Suppressor macrophage (primary cell): ENCODE data around the gene RIPPLY3.

Source experiments
- DNase-seq, 4 experiments: peaks; one replicate each; pipeline ENCODE4 v3.0.0-alpha.2; 2020 to 2022
- total RNA-seq, 17 experiments: gene quantifications; one replicate each; lab custom pipeline; 2026; ENCODE audit warnings: mixed read lengths in 6 of 17, inconsistent platforms in 3 of 17; lab: John Stamatoyannopoulos, UW

Gene RIPPLY3, protein sequence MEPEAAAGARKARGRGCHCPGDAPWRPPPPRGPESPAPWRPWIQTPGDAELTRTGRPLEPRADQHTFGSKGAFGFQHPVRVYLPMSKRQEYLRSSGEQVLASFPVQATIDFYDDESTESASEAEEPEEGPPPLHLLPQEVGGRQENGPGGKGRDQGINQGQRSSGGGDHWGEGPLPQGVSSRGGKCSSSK
- total RNA-seq: 0 to 1.4 (median 0) reads per million in 17 experiments

DNA sequence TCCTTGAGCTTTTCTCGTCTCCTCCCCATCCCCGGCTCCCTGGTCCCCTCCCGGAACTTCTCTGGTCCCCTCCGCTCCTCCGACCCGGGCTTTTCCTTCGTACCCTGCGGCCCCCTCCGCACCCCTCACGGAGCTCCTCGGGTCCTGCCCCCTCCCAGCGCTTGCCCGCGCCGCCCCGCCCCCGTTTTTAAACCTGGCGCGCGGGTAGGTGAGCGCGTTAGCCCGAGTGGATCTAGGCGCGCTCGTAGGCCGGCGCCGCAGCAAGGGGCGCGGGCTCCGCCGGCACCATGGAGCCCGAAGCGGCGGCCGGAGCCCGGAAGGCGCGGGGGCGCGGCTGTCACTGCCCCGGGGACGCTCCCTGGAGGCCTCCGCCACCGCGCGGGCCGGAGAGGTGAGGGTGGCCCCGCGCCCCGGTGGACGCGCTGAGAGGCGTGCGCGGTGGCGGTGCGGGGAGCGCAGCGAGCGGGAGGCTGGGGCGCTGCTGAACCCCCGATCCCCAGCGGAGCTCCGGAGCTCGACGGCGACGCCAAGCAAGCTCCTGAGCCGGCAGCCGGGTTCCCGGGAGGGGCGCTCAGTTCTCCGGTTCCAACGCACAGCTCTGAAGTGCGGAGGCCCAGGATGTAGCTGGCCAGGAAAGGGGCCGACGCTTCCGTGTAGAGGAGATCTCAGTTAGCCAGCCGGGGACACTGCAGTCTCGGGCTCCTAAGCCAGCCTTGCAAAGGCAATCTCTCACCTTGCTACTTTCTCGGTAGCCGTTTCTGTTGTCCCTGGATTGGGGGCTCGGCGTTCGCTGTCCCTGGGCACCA, at the start of gene RIPPLY3:
Gene RIPPLY3 (plus strand): TSS at position 217 of the 806 bp plus-strand sequence. CDS start 71 bp downstream, at position 288.
- peak in 2 of 4 experiments; percentile 12 to 29 for DNase-seq

DNA sequence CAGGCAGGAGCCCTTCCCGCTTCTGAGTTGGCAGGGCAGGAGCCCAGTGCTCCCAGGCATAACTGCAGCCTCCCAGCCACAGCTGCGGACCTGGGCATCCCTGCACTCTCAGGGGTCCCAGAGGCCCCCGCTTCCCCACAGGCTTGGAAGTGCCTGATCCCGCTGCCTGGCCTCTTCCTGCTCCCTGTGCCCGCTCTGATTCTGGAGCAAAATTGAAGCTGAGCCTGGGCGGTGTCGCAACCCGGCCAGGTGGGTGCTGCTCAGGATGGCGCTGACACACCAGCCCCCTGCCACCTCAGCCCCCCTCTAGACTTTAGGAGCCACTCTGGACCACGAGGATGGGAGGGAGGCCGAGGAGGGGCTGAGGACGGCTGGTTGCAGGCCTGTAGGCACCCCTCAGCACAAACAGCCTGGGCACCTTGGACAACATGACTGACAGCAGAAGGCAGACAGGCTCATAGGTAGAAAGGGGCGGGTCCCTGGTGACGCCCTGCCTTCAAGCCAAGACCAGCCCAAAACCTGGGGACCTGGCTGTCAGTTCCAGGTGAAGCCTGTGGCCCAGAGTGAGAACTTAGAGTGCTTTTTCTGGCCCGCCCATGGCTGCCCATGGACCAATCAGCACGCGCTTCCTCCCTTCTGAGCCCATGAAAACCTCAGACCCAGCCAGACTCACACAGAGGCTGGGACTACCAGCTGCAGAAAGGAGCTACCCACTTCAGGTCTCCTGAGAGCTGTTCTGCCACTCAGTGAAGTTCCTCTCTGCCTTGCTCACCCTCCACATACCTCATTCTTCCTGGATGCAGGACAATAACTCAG, 47.3 kb upstream of the RIPPLY3 start:
- DNase-seq: no peak

DNA sequence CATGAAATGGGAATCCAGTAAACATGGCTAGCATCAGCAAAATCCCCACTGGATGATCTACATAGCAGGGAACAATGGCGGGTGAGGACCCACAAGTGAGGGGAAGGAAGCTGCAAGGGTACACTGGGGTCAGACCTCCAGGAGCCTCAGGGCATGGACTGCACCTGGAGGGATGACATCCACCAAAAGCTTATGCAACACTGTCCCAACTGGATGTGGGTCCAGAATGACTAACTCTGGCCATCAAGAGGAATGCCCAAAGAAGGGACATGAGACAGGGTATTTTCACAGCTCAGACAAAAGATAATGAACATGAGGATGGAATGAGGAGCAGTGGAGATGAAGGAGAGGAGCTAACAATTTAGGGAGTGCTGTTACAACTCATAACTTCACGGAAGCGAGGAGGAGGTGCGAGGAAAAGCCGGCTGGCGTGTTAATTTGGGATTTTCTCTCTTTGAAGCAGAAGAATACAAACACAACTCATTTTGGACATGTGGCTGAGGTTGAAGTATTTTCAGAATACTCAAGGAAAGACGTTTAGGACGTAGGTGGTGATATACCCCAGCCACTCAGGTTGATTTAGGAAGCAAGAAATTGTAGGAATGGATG, 45.7 kb upstream of the RIPPLY3 start:
- DNase-seq: no peak

DNA sequence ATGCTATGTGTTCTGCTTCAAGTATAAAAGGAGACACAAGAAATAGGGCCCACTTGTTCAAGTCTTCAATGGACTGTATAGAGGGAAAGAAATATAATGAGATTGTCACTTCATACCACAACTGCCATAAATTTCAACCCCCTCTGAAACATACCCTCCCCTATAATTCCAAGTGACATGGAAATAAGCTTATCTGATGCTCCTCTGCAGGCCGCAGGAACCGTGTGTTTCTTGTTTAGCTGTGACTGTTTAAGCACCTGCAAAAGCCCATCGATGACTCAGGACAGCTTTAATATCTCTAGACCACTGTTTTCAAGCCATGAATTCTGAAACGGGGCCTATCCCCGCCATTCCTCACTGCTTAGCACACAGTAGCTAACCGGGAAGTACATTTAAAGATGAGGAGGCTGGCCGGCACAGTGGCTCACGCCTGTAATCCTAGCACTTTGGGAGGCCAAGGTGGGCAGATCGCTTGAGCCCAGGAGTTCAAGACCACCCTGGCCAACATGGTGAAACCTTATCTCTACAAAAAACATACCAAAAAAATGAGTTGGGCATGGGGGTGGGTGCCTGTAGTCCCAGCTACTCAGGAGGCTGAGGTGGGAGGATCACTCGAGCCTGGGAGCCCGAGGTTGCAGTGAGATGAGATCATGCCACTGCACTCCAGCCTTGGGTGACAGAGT, 44.3 kb upstream of the RIPPLY3 start:
- DNase-seq: no peak

DNA sequence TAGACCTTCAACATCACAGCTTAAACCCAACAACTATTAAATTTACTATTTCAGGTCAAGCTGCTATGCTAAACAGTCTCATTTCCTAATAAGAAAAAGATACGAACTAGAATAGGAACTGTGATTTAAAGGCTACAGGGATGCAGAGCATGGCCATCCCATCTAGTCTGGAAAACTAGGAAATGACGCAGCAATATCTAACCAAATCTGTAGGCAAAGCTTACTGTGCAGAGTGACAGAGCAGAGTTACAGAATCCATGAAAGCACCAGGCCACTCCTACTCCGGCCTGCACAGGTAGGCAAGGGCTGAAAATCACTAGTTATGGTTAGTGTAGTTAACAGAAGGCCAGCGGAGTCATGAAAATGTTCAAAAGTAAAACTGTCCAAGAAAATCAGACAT, 42.1 kb upstream of the RIPPLY3 start:
- DNase-seq: no peak

DNA sequence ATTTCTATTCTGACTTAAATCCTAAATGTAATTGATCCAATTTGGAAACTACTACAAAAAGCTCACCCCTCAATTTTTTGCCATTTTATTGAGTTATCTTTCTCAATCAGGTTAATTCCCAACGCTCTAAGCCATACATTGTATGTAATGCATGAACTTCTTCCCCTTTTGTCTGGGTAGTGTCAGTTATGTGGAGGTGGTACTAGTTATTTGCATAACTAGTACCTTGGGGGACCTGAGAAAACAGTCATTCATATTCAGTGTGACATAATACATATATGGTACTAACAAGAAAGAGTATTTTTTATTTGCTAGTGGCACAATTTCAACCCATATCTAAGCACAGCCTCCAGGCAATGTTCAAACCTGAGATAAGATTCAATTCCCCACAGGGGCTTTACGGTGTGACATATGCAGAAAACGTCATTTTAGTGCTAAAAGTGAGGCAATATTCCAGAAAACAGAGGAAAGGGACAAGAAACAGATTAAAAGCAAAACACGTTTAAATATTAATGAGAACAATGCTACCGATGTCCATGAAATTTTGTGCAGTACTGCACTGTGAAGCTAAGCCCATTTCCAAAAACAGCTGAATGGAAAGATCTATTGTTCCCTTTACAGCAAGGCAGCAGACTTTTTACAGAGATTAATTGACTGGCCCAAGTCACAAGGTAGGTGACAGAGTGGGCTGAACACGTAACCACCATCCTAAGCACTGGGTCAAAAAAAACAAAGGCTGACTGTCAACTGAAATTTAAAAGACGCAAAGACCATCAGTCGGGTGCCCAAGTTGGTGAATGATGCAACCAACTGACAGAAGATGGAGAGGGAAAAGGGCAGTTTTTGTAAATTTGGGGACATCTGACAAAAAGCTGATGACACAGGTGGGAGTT, 41.4 kb upstream of the RIPPLY3 start:
- DNase-seq: peak in 2 of 4 experiments; percentile 12 to 22

DNA sequence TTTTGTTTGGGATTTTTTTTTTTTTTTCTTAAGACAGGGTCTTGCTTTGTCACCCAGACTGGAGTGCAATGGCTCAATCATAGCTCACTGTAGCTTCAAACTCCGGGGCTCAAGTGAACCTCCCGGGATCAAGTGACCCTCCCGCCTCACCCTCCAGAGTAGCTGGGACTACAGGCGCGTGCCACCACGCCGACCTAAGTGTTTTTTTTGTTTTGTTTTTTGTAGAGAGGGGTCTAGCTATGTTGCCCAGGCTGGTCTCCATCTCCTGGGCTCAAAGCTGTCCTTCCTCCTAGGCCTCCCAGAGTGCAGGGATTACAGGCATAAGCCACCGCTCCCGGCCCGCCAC, 40.8 kb upstream of the RIPPLY3 start:
- DNase-seq: peak in 1 of 4 experiments; percentile 23

DNA sequence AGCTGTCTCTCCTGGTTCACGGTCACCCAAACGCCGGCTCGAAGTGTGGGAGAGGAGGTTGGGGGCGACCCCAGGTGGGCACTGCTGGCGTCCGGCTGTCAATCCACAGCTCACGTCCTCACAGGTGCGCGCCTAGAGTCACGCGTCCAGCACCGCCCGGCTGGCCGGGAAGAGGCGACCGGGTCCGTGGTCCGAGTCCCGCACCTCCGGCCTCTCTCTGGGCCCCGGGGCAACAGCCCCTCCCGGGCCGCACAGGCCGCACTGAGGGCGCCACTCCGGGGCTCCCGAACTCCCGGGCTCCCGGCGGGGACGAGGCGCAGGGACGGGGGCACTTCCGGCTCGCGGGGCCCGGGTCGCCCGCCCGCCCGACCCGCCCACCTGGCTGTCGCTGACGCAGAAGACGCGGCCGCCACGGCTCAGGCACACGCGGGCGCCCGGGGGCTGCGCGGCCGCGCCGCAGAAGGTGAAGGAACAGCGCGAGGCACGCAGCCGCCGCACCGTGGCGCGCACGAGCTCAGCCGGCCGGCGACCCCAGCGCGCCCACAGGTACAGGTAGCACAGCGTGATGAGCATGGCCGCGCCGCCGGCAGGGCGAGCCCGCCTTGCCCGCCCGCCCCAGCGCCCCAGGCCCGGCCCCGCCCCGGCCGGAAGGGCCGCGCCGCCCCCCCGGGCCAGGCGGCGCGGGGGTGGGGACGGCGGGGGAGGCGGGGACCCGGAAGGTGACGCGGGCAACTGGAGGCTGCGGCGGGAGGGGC, 40.3 kb upstream of the RIPPLY3 start, which contains the start of gene HLCS:
Gene HLCS (minus strand): TSS at position 604 of the 755 bp plus-strand sequence. CDS start 31 bp downstream, at position 573.
- DNase-seq: peak; percentile 65 to 89 (median 78)

DNA sequence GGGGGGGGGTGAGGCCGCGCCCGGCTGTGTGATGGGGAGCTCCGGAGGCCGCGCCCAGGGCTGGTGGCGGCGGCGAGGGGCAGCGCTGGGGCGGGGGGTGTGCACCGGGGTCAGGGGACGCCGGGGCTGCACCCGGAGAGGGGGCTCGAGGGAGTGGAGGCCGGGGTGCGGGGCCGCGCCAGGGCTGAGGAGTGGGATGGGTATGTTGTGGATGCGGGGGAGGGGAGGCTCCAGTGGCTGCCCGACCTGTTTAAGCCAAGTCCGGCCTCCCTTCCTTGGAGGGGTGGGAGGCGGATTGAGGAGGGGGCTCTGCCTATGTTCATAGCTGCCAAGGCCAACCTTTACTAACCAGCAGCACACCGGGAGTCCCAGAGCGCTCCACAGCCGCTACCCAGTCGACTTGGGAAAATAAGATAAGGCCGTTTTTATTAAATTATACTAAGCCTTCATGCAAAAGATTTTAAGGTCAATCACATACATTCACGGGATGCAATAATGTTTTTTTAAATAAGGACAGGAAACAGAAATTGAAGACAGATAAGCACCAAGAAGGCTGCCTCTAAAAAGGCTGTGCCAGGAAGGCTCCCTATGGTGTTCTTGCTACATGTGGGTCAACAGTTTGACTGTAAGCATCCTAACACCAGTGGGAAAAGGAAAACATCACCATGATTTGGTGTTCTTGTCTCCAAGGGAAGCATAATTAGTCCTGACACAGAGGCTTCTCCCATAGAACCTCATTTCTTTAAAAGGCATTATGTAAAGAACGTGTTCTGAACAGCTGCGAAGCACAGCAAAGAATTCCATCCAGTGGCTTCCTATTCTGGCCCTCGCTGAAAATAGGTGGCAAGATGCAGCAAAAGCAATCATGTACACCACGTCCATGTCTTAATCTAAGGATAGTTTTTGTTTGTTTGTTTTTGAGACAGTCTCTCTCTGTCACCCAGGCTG, 39.4 kb upstream of the RIPPLY3 start:
- DNase-seq: peak in 1 of 4 experiments; percentile 9

DNA sequence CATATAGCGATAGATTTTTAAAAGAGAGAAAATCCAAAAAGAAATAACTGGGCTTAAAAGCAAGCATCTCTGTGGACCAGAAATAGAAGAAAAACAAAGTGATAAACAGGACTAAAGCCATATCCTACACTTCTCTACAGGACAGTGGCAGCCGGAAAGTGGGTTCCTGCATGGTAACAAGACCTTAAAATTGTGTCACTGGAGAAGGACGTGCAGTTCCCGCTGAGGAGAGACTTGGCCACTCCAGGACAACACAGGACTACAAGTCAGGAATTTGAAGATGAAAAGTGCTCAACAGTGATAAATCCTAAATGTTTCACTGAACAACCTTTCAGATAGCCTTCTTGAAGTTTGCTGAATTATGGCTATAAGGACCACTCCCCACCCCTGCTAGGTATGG, 38.1 kb upstream of the RIPPLY3 start:
- no peak for DNase-seq

DNA sequence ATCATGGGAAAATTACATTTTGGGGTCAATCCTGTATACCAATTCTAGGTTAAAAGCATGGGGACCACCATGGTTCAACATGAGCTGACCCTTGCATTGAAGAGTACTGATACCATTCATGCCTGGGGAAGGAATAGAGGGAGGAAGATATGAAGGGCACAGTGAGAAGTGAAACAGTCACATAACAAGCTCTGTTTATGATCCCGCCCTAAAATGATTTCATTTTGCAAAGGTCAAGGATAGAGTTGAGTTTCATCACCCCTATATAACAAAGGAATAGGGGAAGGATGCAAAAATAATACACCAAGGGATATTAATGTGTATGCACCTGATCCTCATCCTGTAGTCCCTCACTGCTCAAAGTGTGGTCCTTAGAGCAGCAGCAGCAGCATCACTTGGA, 37.5 kb upstream of the RIPPLY3 start:
- DNase-seq: peak in 1 of 4 experiments; percentile 11

DNA sequence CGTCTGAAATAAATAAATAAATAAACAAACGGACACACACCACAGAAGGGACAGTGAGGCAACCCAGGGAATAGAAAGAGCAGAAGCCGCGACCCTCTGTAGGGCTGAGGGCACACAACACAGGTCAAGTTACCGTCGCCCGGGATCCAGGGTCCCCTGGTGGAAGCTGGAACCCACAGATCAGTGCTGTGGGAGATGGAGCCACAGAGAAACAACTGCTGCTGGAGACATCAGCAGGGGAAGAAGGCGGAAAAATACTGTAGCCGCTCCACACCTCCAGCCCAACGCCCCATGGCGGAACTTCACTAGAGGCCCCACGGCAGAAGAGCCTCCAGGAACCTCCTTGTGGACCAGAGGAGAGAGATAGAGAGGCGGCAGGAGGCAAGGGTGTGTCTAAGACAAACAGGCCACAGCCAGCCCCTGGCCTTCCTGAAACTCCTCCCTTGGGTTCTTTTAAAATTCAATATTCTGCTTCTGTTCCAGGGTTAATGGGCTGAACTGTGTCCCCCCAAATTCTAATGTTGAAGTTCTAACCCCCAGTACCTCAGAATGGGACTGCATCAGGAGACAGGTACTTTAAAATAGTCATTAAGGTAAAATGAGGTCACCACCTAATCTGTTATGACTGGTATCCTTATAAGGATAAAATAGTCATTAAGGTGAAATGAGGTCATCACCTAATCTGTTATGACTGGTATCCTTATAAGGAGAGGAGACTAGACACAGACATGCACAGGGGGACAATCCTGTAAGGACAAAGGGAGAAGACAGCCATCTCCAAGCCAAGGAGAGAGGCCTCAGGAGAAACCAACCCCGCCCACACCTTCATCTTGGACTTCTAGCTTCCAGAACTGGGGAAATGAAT, 32.3 kb upstream of the RIPPLY3 start:
- DNase-seq: no peak

DNA sequence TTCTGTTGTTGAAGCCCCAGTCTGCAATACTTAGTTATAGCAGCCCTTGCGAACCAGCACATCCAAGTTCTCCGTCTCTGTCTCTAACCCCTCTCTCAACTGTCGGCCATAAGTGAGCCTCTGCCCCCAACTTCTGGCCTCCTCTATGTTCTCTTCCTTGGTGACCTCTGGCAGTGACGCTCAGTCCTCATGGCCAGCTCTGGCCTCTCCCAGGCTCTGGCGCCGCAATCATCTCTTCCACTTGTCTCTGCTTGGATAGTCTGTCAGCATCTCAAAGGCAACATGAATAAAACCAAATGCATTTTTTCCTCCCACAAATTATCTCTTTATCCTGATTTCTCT, 31.7 kb upstream of the RIPPLY3 start:
- DNase-seq: no peak

DNA sequence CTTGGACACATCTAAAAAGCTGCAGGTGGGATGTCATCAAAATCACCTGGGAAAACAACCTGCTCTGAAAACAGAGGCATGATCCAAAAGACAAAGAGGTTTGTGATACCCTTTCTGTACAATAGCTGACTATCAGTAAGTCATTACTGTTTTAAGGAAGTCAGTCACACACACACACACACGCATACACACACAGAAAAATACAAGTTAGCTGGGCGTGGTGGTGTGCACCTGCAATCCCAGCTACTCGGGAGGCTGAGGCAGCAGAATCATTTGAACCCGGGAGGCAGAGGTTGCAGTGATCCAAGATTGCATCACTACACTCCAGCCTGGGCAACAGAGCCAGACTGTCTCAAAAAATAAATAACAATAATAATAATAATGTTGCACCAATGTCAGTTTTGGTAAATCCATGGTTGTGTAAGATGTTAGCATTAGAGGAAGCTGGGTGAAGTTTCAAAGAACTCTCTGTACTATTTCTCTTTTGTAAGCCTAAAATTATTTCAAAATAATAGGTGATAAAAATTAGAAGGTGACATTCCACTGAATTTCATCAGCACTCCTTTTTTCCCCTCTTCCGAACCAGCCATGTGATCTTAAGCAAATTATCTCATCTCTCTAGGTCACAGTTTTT, 30.2 kb upstream of the RIPPLY3 start:
- peak in 1 of 4 experiments; percentile 24 for DNase-seq

DNA sequence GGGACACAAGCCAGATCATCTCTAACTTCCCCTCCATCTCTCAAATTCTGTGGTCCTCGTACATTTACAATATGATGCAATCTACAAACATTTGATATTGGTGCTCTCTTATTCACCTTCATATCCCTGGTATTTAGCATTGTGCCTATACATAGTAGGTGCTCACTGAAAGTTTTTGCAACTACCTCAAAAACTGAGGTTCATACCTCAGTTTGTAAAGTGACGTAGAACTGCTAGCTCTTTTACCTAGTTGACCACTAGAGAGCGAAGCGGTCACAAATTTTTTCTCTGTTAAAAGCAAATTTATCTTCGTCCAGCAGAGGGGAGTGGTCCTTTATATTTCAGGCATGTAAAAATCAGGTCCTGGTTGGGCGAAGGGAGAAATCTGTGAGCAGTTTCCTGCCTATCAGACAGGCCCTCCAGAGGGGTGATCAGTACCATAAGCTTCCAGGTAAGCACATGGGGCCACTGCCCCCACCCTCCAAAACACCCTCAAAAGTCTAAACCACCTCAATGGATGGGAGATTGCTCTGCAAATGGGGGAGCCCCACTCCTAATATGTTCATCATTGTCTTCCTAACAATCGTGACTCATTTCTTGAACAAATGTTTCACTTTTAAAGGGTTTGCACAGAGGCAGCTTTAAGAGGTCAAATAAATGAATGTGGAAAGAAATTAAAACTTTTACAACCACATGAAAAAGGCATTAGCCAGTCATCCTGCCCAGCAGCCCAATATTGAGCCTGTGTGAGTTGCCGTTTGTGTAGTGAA, 29.4 kb upstream of the RIPPLY3 start:
- DNase-seq: peak; percentile 24 to 56 (median 48)

DNA sequence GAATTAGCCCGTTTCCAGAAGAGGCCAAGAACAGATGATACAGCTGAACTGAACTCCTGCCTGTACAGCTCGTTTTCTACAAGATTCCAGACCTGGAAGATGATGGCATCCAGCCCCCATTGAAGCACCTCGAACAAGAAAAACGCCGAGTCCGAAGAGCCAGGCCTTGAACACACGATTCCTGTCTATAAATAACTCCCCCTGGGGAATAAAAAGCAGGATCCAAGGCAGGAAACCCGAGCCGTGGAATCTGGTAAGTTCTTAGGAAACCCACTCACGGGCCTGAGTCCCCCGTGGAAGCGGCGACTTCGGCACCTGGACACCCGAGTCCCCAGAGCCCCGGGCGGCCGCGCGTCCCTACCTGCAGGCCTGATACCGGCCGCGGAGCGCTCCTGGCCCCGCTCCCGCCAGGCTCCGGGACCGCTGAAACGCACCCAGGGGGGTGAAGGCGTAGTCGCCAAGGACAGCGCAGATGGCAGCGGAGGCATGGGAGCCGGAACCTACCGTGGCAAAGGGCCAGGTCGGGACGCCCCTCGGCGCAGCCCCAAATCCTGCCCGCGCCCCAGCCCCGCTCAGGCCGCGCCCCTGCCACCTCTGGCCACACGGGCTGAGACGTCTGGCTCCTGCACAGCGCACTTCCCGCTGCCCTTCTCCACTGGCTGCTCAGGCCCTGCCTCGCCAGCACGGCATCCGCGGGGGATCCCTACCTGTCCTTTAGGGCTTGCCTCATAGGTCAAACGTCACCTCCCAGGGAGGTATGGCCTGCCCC, 26.0 kb upstream of the RIPPLY3 start:
- DNase-seq: peak in 2 of 4 experiments; percentile 18 to 28
